H1 (cell line): ENCODE data around the gene LRRC74B. TPM values are rescaled to one million over a fixed set of nuclear protein-coding genes. Genes with fewer than 3 reads are reported as not detected.

Experiments used
- CTCF ChIA-PET: fragments of 300-600 bp; sonication (Branson Sonifier 250); formaldehyde crosslinking; loops from one replicate; lab custom pipeline; 2021; ENCODE audit not compliant: partially characterized antibody; lab: Charles Lee
- POLR2A ChIA-PET: fragments of 300-600 bp; sonication (Branson Sonifier 250); formaldehyde crosslinking; loops from one replicate; lab custom pipeline; 2021; ENCODE audit warnings: inconsistent platforms; ENCODE audit not compliant: partially characterized antibody; lab: Charles Lee
- DNase-seq, 2 experiments: peaks; one replicate each; pipeline versions ENCODE4 v3.0.0 to v3.0.0-alpha.2; 2010 to 2022; ENCODE audit warnings: low spot score in 2 of 2, low read depth in 1 of 2, mixed read lengths in 1 of 2
- FAIRE-seq: peaks from 2 replicates; lab custom pipeline; 2011; peaks lifted over from hg19 to GRCh38; lab: Jason Lieb, UNC
- H2AFZ ChIP-seq: 2 replicates; pipeline ENCODE4 v1.8.1; 2012; ENCODE audit warnings: low read length, inconsistent platforms
- H2AK5ac ChIP-seq: 2 replicates; pipeline ENCODE4 v1.6.1; 2013; ENCODE audit warnings: low read depth, low read length
- H2BK120ac ChIP-seq: replicated peaks from 2 replicates; pipeline ENCODE3; 2013; ENCODE audit warnings: low read depth, low read length, inconsistent platforms
- H2BK12ac ChIP-seq: 2 replicates; pipeline ENCODE4 v1.6.1; 2013; ENCODE audit warnings: low read depth, low read length
- H2BK15ac ChIP-seq: 2 replicates; pipeline ENCODE4 v1.6.1; 2013; ENCODE audit warnings: low read length
- H2BK20ac ChIP-seq: 2 replicates; pipeline ENCODE4 v1.6.1; 2013; ENCODE audit warnings: low read length
- H2BK5ac ChIP-seq: 2 replicates; pipeline ENCODE4 v1.6.1; 2013; ENCODE audit warnings: low read depth, low read length
- H3K14ac ChIP-seq: 2 replicates; pipeline ENCODE4 v1.6.1; 2013; ENCODE audit warnings: inconsistent platforms; ENCODE audit not compliant: insufficient read length
- H3K18ac ChIP-seq: 2 replicates; pipeline ENCODE4 v1.6.1; 2013; ENCODE audit warnings: low read length; ENCODE audit errors: extremely low read depth
- H3K23ac ChIP-seq: 2 replicates; pipeline ENCODE4 v1.6.1; 2013; ENCODE audit warnings: inconsistent platforms; ENCODE audit not compliant: insufficient read length
- H3K23me2 ChIP-seq: 2 replicates; pipeline ENCODE4 v1.6.1; 2013; ENCODE audit warnings: low read depth, low read length
- H3K27ac ChIP-seq: 2 replicates; pipeline ENCODE4 v1.6.1; 2011; ENCODE audit warnings: low read depth, low read length, inconsistent platforms
- H3K27me3 ChIP-seq, 4 experiments: replicated peaks in 1 of 4; 1 replicate in 1 of 4; 2 replicates in 3 of 4; pipeline versions ENCODE4 v1.6.1 to v1.8.1; 2011 to 2013; ENCODE audit warnings: low read length in 3 of 4, mild to moderate bottlenecking in 3 of 4, inconsistent platforms in 2 of 4, mixed read lengths in 2 of 4, moderate library complexity in 1 of 4; ENCODE audit not compliant: control insufficient read depth in 3 of 4, insufficient read depth in 3 of 4; ENCODE audit errors: extremely low read depth in 1 of 4
- H3K36me3 ChIP-seq, 4 experiments: 2 replicates each; pipeline versions ENCODE4 v1.6.1 to v1.8.1; 2011 to 2013; ENCODE audit warnings: mild to moderate bottlenecking in 4 of 4, low read length in 3 of 4, moderate library complexity in 2 of 4, control low read depth in 1 of 4, inconsistent platforms in 1 of 4; ENCODE audit not compliant: insufficient read depth in 4 of 4, control insufficient read depth in 2 of 4
- H3K4ac ChIP-seq: replicated peaks from 2 replicates; pipeline ENCODE3; 2013; ENCODE audit warnings: low read length, low read depth, mixed read lengths, inconsistent platforms; ENCODE audit not compliant: insufficient read length
- H3K4me1 ChIP-seq, 4 experiments: replicated peaks in 1 of 4; 1 replicate in 1 of 4; 2 replicates in 3 of 4; pipeline versions ENCODE4 v1.6.1 to v1.8.1; 2011 to 2013; ENCODE audit warnings: low read length in 3 of 4, inconsistent platforms in 2 of 4, mixed read lengths in 1 of 4; ENCODE audit not compliant: insufficient read depth in 4 of 4, control insufficient read depth in 3 of 4
- H3K4me2 ChIP-seq, 2 experiments: 2 replicates each; pipeline versions ENCODE4 v1.6.1 to v1.8.1; 2011 to 2013; ENCODE audit warnings: low read depth in 2 of 2, low read length in 2 of 2, control low read depth in 1 of 2, inconsistent platforms in 1 of 2, mild to moderate bottlenecking in 1 of 2; ENCODE audit not compliant: insufficient read depth in 1 of 2
- H3K4me3 ChIP-seq, 4 experiments: fragments of 200-600, 300-600 bp in 1 of 4; sonication (generic), shearing (Covaris generic), sonication (Bioruptor Twin) in 1 of 4; 2 replicates each; pipeline versions ENCODE4 v1.5.1 to v1.8.1; 2011 to 2016; ENCODE audit warnings: low read length in 4 of 4, low read depth in 3 of 4, control low read depth in 2 of 4, inconsistent platforms in 2 of 4, mild to moderate bottlenecking in 2 of 4, mixed read lengths in 1 of 4, moderate library complexity in 1 of 4; ENCODE audit not compliant: insufficient read depth in 2 of 4; ENCODE audit errors: extremely low read depth in 1 of 4
- H3K56ac ChIP-seq: replicated peaks from 2 replicates; pipeline ENCODE3; 2013; ENCODE audit warnings: low read depth, mild to moderate bottlenecking, mixed read lengths, low read length, inconsistent platforms; ENCODE audit not compliant: insufficient read length
- H3K79me1 ChIP-seq: 2 replicates; pipeline ENCODE4 v1.6.1; 2013; ENCODE audit warnings: low read depth, low read length, control low read depth
- H3K79me2 ChIP-seq, 2 experiments: 2 replicates each; pipeline versions ENCODE4 v1.6.1 to v1.8.1; 2012 to 2013; ENCODE audit warnings: low read length in 2 of 2, mild to moderate bottlenecking in 2 of 2, inconsistent platforms in 1 of 2; ENCODE audit not compliant: insufficient read depth in 2 of 2, control insufficient read depth in 1 of 2
- H3K9ac ChIP-seq, 4 experiments: replicated peaks in 1 of 4; 1 replicate in 1 of 4; 2 replicates in 3 of 4; pipeline versions ENCODE4 v1.6.1 to v1.8.1; 2011 to 2013; ENCODE audit warnings: low read depth in 3 of 4, low read length in 3 of 4, control low read depth in 2 of 4, mild to moderate bottlenecking in 2 of 4, moderate library complexity in 2 of 4, inconsistent platforms in 1 of 4; ENCODE audit errors: extremely low read depth in 1 of 4
- H3K9me3 ChIP-seq, 2 experiments: 2 replicates each; pipeline versions ENCODE4 v1.6.1 to v1.8.1; 2012 to 2013; ENCODE audit warnings: mild to moderate bottlenecking in 2 of 2, moderate library complexity in 2 of 2, control low read depth in 1 of 2, inconsistent platforms in 1 of 2, low read depth in 1 of 2, low read length in 1 of 2, mixed read lengths in 1 of 2; ENCODE audit not compliant: insufficient read depth in 2 of 2
- H4K20me1 ChIP-seq, 2 experiments: replicated peaks in 1 of 2; 2 replicates each; pipeline versions ENCODE3 to v1.8.1; 2011 to 2013; ENCODE audit warnings: inconsistent platforms in 2 of 2, low read length in 2 of 2, mild to moderate bottlenecking in 1 of 2; ENCODE audit not compliant: insufficient read depth in 2 of 2, control insufficient read depth in 1 of 2
- H4K5ac ChIP-seq: 2 replicates; pipeline ENCODE4 v1.6.1; 2013; ENCODE audit warnings: low read length, low read depth, mixed read lengths, inconsistent platforms; ENCODE audit not compliant: insufficient read length
- H4K8ac ChIP-seq: 2 replicates; pipeline ENCODE4 v1.8.0; 2013; ENCODE audit warnings: mild to moderate bottlenecking, moderate library complexity, low read length, inconsistent platforms; ENCODE audit not compliant: insufficient read depth; ENCODE audit errors: extremely low read depth
- H4K91ac ChIP-seq: replicated peaks from 2 replicates; pipeline ENCODE3; 2013; ENCODE audit warnings: low read length, mixed read lengths, inconsistent platforms; ENCODE audit not compliant: insufficient read length
- CREB1 ChIP-seq: IDR thresholded peaks from 2 replicates; pipeline ENCODE4 v1.6.1; 2012; ENCODE audit warnings: inconsistent platforms
- FOSL1 ChIP-seq: IDR thresholded peaks from 2 replicates; pipeline ENCODE4 v1.6.1; 2011; ENCODE audit warnings: mild to moderate bottlenecking, low read depth, low read length, moderate library complexity; ENCODE audit not compliant: insufficient read depth
- JUND ChIP-seq: IDR thresholded peaks from 2 replicates; pipeline ENCODE4 v1.6.1; 2011; ENCODE audit warnings: mild to moderate bottlenecking, improper control_type of control experiment, low read length
- SIRT6 ChIP-seq: IDR thresholded peaks from one replicate; pipeline ENCODE4 v1.7.1; 2012; ENCODE audit warnings: low read length, inconsistent platforms
- SUZ12 ChIP-seq: fragments of 200-600 bp; sonication (generic); IDR thresholded peaks from 2 replicates; pipeline ENCODE4 v1.6.1; 2012; ENCODE audit warnings: mild to moderate bottlenecking, inconsistent platforms, low read length, moderate library complexity, mixed read lengths
- WGBS, 2 experiments: shearing (Covaris generic) in 1 of 2; methylation state at CpG; one replicate each; pipeline versions ENCODE4 v1.1.6 to v1.1.7; 2013 to 2015; ENCODE audit warnings: low lambda C conversion rate in 2 of 2, mixed read lengths in 2 of 2, inconsistent platforms in 1 of 2, low coverage in 1 of 2, missing lambda C conversion rate in 1 of 2; ENCODE audit not compliant: insufficient replicate concordance in 2 of 2, insufficient coverage in 1 of 2, insufficient read length in 1 of 2; ENCODE audit errors: extremely low coverage in 1 of 2, missing lambda C conversion rate in 1 of 2; 5-methylcytosine and 5-hydroxymethylcytosine counted together
- polyA plus RNA-seq, 7 experiments: library from polyadenylated mRNA; depleted of rRNA in 3 of 7; stranded (reverse) in 5 of 7; unstranded in 2 of 7; fragments of >200 nt in 5 of 7; fragments of 200-250 nt in 2 of 7; gene quantifications; 1 replicate in 5 of 7; 2 replicates in 1 of 7; 4 replicates in 1 of 7; pipeline versions ENCODE4 v1.2.1 to v1.2.3, GENCODE V29; 2011 to 2013; ENCODE audit warnings: missing spikeins in 2 of 7, mixed read lengths in 2 of 7
- total RNA-seq: library from RNA; stranded (reverse); fragmentation: NEBNext Ultra II Directional; extraction: Animal tissue kit (Norgen Biotek cat#: 25700); gene quantifications from 2 replicates; pipeline ENCODE4 v1.2.1, GENCODE V29; 2021
- TF ChIP-seq, protein P1 (sequence below): IDR thresholded peaks from 2 replicates; pipeline ENCODE4 v1.6.1; 2012; ENCODE audit warnings: low read length, inconsistent platforms

The LRRC74B gene
- total and polyA plus RNA-seq, 2 of the 8 experiments (the other 6 are each of a cell fraction or from before 2014, with no cell fraction given) = not detected

DNA sequence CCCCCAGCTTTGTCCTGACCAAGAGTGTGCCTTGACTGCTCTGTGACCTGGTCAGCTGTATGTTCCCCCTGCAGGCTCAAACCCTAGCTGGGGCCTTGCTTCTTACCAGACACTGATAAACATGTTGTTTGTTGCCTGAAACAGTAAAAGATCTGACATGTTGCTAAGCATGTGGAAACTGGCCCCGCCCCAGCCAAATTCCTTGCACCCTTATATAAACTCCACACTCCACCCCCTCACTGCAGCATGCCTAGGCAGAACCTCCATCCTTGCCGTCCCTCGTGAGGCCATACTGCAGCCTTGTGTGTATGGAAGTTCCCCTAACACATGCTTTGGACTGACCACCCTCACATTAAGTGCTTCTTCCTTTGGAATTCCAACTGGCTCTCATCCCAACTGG, 27.3 kb downstream of the LRRC74B start:
- POLR2A ChIA-PET = no interaction called here
- H2BK5ac ChIP-seq = no peak overlapping the region
- no peak overlapping the region for H4K91ac ChIP-seq
- no peak overlapping the region for H2AK5ac ChIP-seq
- H3K4ac ChIP-seq = no peak overlapping the region
- no peaks in the 10 kb centered on the region for H3K23me2 ChIP-seq
- no peaks in the 10 kb centered on the region for H3K9me3 ChIP-seq
- no peak overlapping the region for H2AFZ ChIP-seq
- H3K79me1 ChIP-seq = no peaks in the 10 kb centered on the region
- H4K8ac ChIP-seq = no peak overlapping the region
- no peak overlapping the region for H2BK20ac ChIP-seq
- CTCF ChIA-PET = interaction anchor here (0.6 to 1.0 kb wide), 2 partner anchors 14 to 56 kb away, joined by 3 read pairs; no protein-coding TSS in a partner anchor
- H3K18ac ChIP-seq = no peak overlapping the region
- H3K27ac ChIP-seq = no peak overlapping the region
- TF ChIP-seq, protein P1, sequence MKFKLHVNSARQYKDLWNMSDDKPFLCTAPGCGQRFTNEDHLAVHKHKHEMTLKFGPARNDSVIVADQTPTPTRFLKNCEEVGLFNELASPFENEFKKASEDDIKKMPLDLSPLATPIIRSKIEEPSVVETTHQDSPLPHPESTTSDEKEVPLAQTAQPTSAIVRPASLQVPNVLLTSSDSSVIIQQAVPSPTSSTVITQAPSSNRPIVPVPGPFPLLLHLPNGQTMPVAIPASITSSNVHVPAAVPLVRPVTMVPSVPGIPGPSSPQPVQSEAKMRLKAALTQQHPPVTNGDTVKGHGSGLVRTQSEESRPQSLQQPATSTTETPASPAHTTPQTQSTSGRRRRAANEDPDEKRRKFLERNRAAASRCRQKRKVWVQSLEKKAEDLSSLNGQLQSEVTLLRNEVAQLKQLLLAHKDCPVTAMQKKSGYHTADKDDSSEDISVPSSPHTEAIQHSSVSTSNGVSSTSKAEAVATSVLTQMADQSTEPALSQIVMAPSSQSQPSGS = no peak
- TF ChIP-seq SUZ12 (no peak), FOSL1 (no peak), CREB1 (no peak), JUND (no peak), SIRT6 (no peak)
- H3K27me3 ChIP-seq = no peaks in the 10 kb centered on the region
- no peaks in the 10 kb centered on the region for H3K79me2 ChIP-seq
- no peak overlapping the region for H2BK120ac ChIP-seq
- H2BK15ac ChIP-seq = no peak overlapping the region
- no peak overlapping the region for H3K23ac ChIP-seq
- FAIRE-seq = no peak
- no peak for DNase-seq
- H3K14ac ChIP-seq = no peak overlapping the region
- no peaks in the 10 kb centered on the region for H4K20me1 ChIP-seq
- 93% methylated on average over 3 of the region's 3 CpGs; no CpG with 5 or more reads in 1 of the 2 experiments for WGBS, 2 experiments
- H3K36me3 ChIP-seq = no peaks in the 10 kb centered on the region
- no peak overlapping the region for H2BK12ac ChIP-seq
- H4K5ac ChIP-seq = no peak overlapping the region
- H3K4me1 ChIP-seq = no peaks in the 10 kb centered on the region; a peak in 1 of 7 replicates
- H3K4me2 ChIP-seq = no peak overlapping the region
- no peak overlapping the region for H3K4me3 ChIP-seq
- H3K56ac ChIP-seq = no peak overlapping the region
- H3K9ac ChIP-seq = no peak overlapping the region
